ENCODE measurements around the gene TSPAN2. TPM values are rescaled to one million over a fixed set of nuclear protein-coding genes. Genes with fewer than 3 reads are reported as not detected.

The TSPAN2 gene
- polyA plus RNA-seq, 3 donors = 3.5 to 20.6 (median 16.7) TPM

- H3K27me3 Mint-ChIP-seq (ENCODE audit: low read depth in 3 of 3) = peaks cover 0 to 5% (median 2%) of the 10 kb centered on the region in 3 donors
- 86% methylated on average over 1 of the region's 3 CpGs for WGBS (ENCODE audit: insufficient coverage)
- no peak for TF ChIP-seq CTCF (IDR thresholded peaks at IDR 0.05)
Measured at GRCh38 chr1:115123116-115123515, 33.8 kb upstream of the TSPAN2 start.

GRCh38 chr1:115121793-115122192 is 32.5 kb upstream of the TSPAN2 start:
- H3K27ac Mint-ChIP-seq = no peak overlapping the region
- peaks cover 0 to 6% (median 2%) of the 10 kb centered on the region in 3 donors for H3K27me3 Mint-ChIP-seq (ENCODE audit: low read depth in 3 of 3)
- Histone ChIP-seq H3K4me1 (ENCODE audit: control insufficient read depth in 1 of 2, insufficient read depth in 2 of 2, low read length in 2 of 2) (no peaks in the 10 kb centered on the region), H3K4me2 (replicated peaks; ENCODE audit: extremely low read depth, low read length, poor library complexity, severe bottlenecking) (no peak overlapping the region), H3K79me2 (ENCODE audit: insufficient read depth, low read length) (no peaks in the 10 kb centered on the region), H3K4me3 (replicated peaks in 1 of 3; ENCODE audit: low read depth in 2 of 3, low read length in 3 of 3) (no peak overlapping the region), H3K9ac (ENCODE audit: insufficient read depth, low read length, poor library complexity, severe bottlenecking) (no peak overlapping the region), H3K36me3 (replicated peaks in 1 of 2; ENCODE audit: control insufficient read depth in 1 of 2, insufficient read depth in 2 of 2, low read length in 2 of 2) (no peaks in the 10 kb centered on the region), H2AFZ (ENCODE audit: insufficient read depth, low read depth, low read length, poor library complexity, severe bottlenecking) (no peak overlapping the region), H3K27me3 (ENCODE audit: control insufficient read depth in 2 of 2, insufficient read depth in 2 of 2, low read length in 2 of 2) (no peaks in the 10 kb centered on the region), H4K20me1 (ENCODE audit: insufficient read depth, low read length) (no peaks in the 10 kb centered on the region), H3K9me3 (replicated peaks in 1 of 2; ENCODE audit: control insufficient read depth in 1 of 2, insufficient read depth in 1 of 2, low read length in 2 of 2) (peaks cover 15 to 19% of the 10 kb centered on the region in 2 donors), H3K27ac (ENCODE audit: low read depth in 1 of 2, low read length in 2 of 2) (no peak overlapping the region)
- no peak for TF ChIP-seq CTCF (IDR thresholded peaks at IDR 0.05)
- H3K4me3 Mint-ChIP-seq = no peak overlapping the region
- no peaks in the 10 kb centered on the region for H3K4me1 Mint-ChIP-seq
- intact Hi-C loops (cut with micrococcal nuclease) = no loop called here
- no peaks in the 10 kb centered on the region for H3K36me3 Mint-ChIP-seq
- no peak for DNase-seq
- H3K9me3 Mint-ChIP-seq = peaks cover 13 to 43% (median 27%) of the 10 kb centered on the region in 7 donors

More at GRCh38 chr1:115123116-115123515, 33.8 kb upstream of the TSPAN2 start:
- intact Hi-C loops (cut with micrococcal nuclease) = no loop called here
- H2AFZ ChIP-seq (ENCODE audit: insufficient read depth, low read depth, low read length, poor library complexity, severe bottlenecking) = no peak overlapping the region
- Mint-ChIP-seq H3K27ac (no peak overlapping the region), H3K4me1 (no peaks in the 10 kb centered on the region), H3K9me3 (peaks cover 13 to 43% (median 27%) of the 10 kb centered on the region in 7 donors), H3K4me3 (no peak overlapping the region), H3K36me3 (no peaks in the 10 kb centered on the region)
- H4K20me1 ChIP-seq (ENCODE audit: insufficient read depth, low read length) = no peaks in the 10 kb centered on the region
- H3K27me3 ChIP-seq (ENCODE audit: control insufficient read depth in 2 of 2, insufficient read depth in 2 of 2, low read length in 2 of 2) = no peaks in the 10 kb centered on the region
- H3K79me2 ChIP-seq (ENCODE audit: insufficient read depth, low read length) = no peaks in the 10 kb centered on the region
- H3K4me1 ChIP-seq (ENCODE audit: control insufficient read depth in 1 of 2, insufficient read depth in 2 of 2, low read length in 2 of 2) = no peaks in the 10 kb centered on the region
- DNase-seq = no peak
- H3K4me2 ChIP-seq (replicated peaks; ENCODE audit: extremely low read depth, low read length, poor library complexity, severe bottlenecking) = no peak overlapping the region
- H3K27ac ChIP-seq (ENCODE audit: low read depth in 1 of 2, low read length in 2 of 2) = no peak overlapping the region
- H3K36me3 ChIP-seq (replicated peaks in 1 of 2; ENCODE audit: control insufficient read depth in 1 of 2, insufficient read depth in 2 of 2, low read length in 2 of 2) = no peaks in the 10 kb centered on the region
- H3K9me3 ChIP-seq (replicated peaks in 1 of 2; ENCODE audit: control insufficient read depth in 1 of 2, insufficient read depth in 1 of 2, low read length in 2 of 2) = peaks cover 15 to 19% of the 10 kb centered on the region in 2 donors
- no peak overlapping the region for H3K4me3 ChIP-seq (replicated peaks in 1 of 3; ENCODE audit: low read depth in 2 of 3, low read length in 3 of 3)
- H3K9ac ChIP-seq (ENCODE audit: insufficient read depth, low read length, poor library complexity, severe bottlenecking) = no peak overlapping the region

All from CD14-positive monocyte (primary cell).